Esophagus squamous epithelium (tissue), 5 donors: Measurements from ENCODE around the gene CHD2. TPM values are rescaled to one million over a fixed set of nuclear protein-coding genes. Genes with fewer than 3 reads are reported as not detected.

Experiments used
- DNase-seq: peaks from one replicate; lab custom pipeline; 2025; lab: John Stamatoyannopoulos, UW
- H3K27ac ChIP-seq, 4 donors: fragments of 200-600 bp; sonication (generic); one replicate each; pipeline ENCODE4 v1.5.1; 2016 to 2019; ENCODE audit warnings: mild to moderate bottlenecking in 1 of 4
- H3K27me3 ChIP-seq, 4 donors: fragments of 200-600 bp; sonication (generic); 1 replicate in 3 of 4; 2 replicates in 1 of 4; pipeline versions ENCODE4 v1.5.1 to v1.6.0; 2017 to 2021; ENCODE audit warnings: antibody characterized with exemption in 1 of 4
- H3K36me3 ChIP-seq, 3 donors: fragments of 200-600 bp; sonication (generic); one replicate each; pipeline ENCODE4 v1.5.1; 2016 to 2019
- H3K4me1 ChIP-seq, 3 donors: fragments of 200-600 bp; sonication (generic); one replicate each; pipeline ENCODE4 v1.5.1; 2017 to 2019
- H3K4me3 ChIP-seq, 4 donors: fragments of 200-600 bp; sonication (generic); 1 replicate in 3 of 4; 2 replicates in 1 of 4; pipeline ENCODE4 v1.5.1; 2016 to 2019; ENCODE audit warnings: mild to moderate bottlenecking in 2 of 4, moderate library complexity in 1 of 4
- H3K9me3 ChIP-seq, 3 donors: fragments of 200-600 bp; sonication (generic); one replicate each; pipeline ENCODE4 v1.5.1; 2016 to 2019
- POLR2A ChIP-seq, 4 donors: fragments of 450-650 bp; IDR thresholded peaks; one replicate each; pipeline ENCODE4 v1.6.1; 2017; ENCODE audit warnings: antibody characterized with exemption in 4 of 4, mild to moderate bottlenecking in 4 of 4, moderate library complexity in 3 of 4
- WGBS, 2 donors: methylation state at CpG; one replicate each; pipeline ENCODE4 v1.1.5; 2018; 5-methylcytosine and 5-hydroxymethylcytosine counted together
- intact Hi-C: fragments of 100-400 bp; cut with DNase I; formaldehyde crosslinking; loops from one replicate; pipeline ENCODE4 v1.15.0; 2022
- total RNA-seq, 4 donors: library from RNA; depleted of rRNA; stranded (reverse); fragments of >200 nt; gene quantifications; one replicate each; pipeline ENCODE4 v1.1.0, GENCODE V29; 2016
- TF ChIP-seq, protein P1 (sequence below), 6 experiments: fragments of 450-650 bp in 4 of 6; fragments of 200-600 bp in 2 of 6; sonication (generic) in 2 of 6; IDR thresholded peaks; one replicate each; pipeline ENCODE4 v1.5.1; 2016 to 2019; ENCODE audit warnings: antibody characterized with exemption in 6 of 6, mild to moderate bottlenecking in 4 of 6, moderate library complexity in 4 of 6
- donor health status: DM: yes; HTN: yes; CAD: no.

The CHD2 gene
- total RNA-seq, 4 donors from 2014 or later, result 36.1 to 132 (median 74.8) TPM

GRCh38 chr15:92990031-92990430 is 89.9 kb downstream of the CHD2 start:
- Histone ChIP-seq H3K9me3 (no peaks in the 10 kb centered on the region), H3K4me1 (no peaks in the 10 kb centered on the region), H3K4me3 (no peak overlapping the region), H3K27me3 (no peaks in the 10 kb centered on the region), H3K36me3 (peaks cover 11 to 100% (median 42%) of the 10 kb centered on the region in 3 donors), H3K27ac (no peak overlapping the region)
- TF ChIP-seq, protein P1, sequence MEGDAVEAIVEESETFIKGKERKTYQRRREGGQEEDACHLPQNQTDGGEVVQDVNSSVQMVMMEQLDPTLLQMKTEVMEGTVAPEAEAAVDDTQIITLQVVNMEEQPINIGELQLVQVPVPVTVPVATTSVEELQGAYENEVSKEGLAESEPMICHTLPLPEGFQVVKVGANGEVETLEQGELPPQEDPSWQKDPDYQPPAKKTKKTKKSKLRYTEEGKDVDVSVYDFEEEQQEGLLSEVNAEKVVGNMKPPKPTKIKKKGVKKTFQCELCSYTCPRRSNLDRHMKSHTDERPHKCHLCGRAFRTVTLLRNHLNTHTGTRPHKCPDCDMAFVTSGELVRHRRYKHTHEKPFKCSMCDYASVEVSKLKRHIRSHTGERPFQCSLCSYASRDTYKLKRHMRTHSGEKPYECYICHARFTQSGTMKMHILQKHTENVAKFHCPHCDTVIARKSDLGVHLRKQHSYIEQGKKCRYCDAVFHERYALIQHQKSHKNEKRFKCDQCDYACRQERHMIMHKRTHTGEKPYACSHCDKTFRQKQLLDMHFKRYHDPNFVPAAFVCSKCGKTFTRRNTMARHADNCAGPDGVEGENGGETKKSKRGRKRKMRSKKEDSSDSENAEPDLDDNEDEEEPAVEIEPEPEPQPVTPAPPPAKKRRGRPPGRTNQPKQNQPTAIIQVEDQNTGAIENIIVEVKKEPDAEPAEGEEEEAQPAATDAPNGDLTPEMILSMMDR (IDR thresholded peaks at IDR 0.05), result no peak
- no peak for TF ChIP-seq POLR2A (IDR thresholded peaks at IDR 0.05)
- WGBS, 2 donors, result 88 to 94% methylated on average over 2 of the region's 2 CpGs
- DNase-seq, result no peak
- intact Hi-C loops, result no loop called here

DNA sequence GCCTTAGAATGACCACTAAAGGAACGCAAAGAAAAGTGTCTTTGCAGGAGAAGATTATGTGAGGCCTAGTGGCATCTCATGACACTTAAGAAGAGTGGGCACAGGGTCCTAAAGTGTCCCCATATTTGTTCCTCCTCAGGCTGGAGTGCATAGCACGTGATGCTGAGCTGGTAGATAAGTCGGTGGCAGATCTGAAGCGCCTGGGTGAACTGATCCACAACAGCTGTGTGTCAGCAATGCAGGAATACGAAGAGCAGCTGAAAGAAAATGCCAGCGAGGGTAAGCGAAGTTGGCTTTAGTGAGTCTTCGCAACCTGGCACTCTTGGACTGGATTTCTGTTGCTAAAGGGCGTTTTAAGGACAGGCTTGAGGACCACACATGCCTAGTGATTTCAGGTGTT is 92.6 kb downstream of the CHD2 start:
- Histone ChIP-seq H3K4me3 (no peak overlapping the region), H3K27me3 (no peaks in the 10 kb centered on the region), H3K27ac (no peak overlapping the region), H3K4me1 (no peaks in the 10 kb centered on the region), H3K36me3 (peaks cover 20 to 100% (median 38%) of the 10 kb centered on the region in 3 donors), H3K9me3 (no peaks in the 10 kb centered on the region)
- TF ChIP-seq, protein P1 (IDR thresholded peaks at IDR 0.05), result no peak
- no peak for TF ChIP-seq POLR2A (IDR thresholded peaks at IDR 0.05)
- WGBS, 2 donors, result 87 to 88% methylated on average over 9 of the region's 9 CpGs
- no peak for DNase-seq
- intact Hi-C loops, result no loop called here

GRCh38 chr15:92997821-92998220 is 97.7 kb downstream of the CHD2 start:
- H3K9me3 ChIP-seq, result no peaks in the 10 kb centered on the region
- no peak overlapping the region for H3K4me3 ChIP-seq
- no peak overlapping the region for H3K27ac ChIP-seq
- intact Hi-C loops, result no loop called here
- TF ChIP-seq, protein P1 (IDR thresholded peaks at IDR 0.05), result no peak
- no peak for TF ChIP-seq POLR2A (IDR thresholded peaks at IDR 0.05)
- WGBS, 2 donors, result 85 to 91% methylated on average over 1 to 6 of the region's 6 CpGs
- H3K4me1 ChIP-seq, result no peaks in the 10 kb centered on the region
- H3K36me3 ChIP-seq, result peaks cover 36 to 100% (median 66%) of the 10 kb centered on the region in 3 donors
- no peak for DNase-seq
- no peaks in the 10 kb centered on the region for H3K27me3 ChIP-seq

GRCh38 chr15:93001156-93001555 is 101.0 kb downstream of the CHD2 start:
- intact Hi-C loops, result no loop called here
- TF ChIP-seq, protein P1 (IDR thresholded peaks at IDR 0.05), result no peak
- no peak for TF ChIP-seq POLR2A (IDR thresholded peaks at IDR 0.05)
- no peak overlapping the region for H3K4me3 ChIP-seq
- H3K27me3 ChIP-seq, result no peaks in the 10 kb centered on the region
- no peak overlapping the region for H3K27ac ChIP-seq
- DNase-seq, result no peak
- H3K36me3 ChIP-seq, result peaks cover 40 to 100% (median 76%) of the 10 kb centered on the region in 3 donors
- no peaks in the 10 kb centered on the region for H3K9me3 ChIP-seq
- no peaks in the 10 kb centered on the region for H3K4me1 ChIP-seq
- WGBS, 2 donors, result 88 to 90% methylated on average over 5 to 6 of the region's 6 CpGs

DNA sequence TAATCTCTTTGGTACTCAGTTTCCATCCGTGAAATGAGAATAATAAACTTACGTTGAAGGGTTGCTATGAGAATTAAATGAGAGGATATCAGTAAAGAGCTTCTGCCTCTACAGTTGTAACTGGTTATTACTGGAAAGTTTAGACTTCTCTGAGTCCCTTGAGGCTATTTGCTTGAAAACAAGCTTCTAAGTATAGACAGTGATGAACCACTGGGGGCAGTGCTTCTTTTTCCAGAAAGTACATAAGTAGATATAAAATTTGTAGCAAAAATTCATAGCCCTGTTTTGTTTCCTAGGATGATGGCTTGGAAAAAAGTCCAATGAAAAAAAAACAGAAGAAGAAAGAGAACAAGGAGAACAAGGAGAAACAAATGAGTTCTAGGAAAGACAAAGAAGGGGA is 101.8 kb downstream of the CHD2 start:
- Histone ChIP-seq H3K27me3 (no peaks in the 10 kb centered on the region), H3K4me3 (no peak overlapping the region), H3K9me3 (no peaks in the 10 kb centered on the region), H3K4me1 (no peaks in the 10 kb centered on the region), H3K27ac (no peak overlapping the region), H3K36me3 (peaks cover 44 to 100% (median 78%) of the 10 kb centered on the region in 3 donors)
- no peak for DNase-seq
- no peak for TF ChIP-seq POLR2A (IDR thresholded peaks at IDR 0.05)
- TF ChIP-seq, protein P1 (IDR thresholded peaks at IDR 0.05), result no peak
- 79 to 96% methylated on average over 2 of the region's 2 CpGs for WGBS, 2 donors
- intact Hi-C loops, result no loop called here
